Measurements from ENCODE around the gene SLC5A12.

DNA sequence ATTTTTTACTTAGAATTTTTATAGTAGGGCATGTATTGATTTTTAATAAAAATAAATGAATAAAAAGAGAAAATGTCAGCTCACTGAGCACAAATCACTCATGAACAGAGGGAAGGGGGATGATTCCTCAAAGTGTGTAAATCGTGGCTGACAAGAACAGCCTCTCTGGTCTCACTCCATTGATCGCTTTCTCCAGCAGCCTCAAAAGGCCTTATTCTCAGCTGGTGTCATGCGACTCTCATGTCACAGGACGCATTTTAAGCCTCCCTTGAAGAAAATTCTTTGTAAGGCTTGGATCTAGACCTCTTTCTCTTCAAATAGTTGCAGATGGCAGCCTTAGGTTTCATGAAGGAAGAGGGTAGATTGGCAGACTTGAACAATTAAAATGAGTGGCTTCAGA is 33.9 kb upstream of the SLC5A12 start:
- TF ChIP-seq, protein P1, sequence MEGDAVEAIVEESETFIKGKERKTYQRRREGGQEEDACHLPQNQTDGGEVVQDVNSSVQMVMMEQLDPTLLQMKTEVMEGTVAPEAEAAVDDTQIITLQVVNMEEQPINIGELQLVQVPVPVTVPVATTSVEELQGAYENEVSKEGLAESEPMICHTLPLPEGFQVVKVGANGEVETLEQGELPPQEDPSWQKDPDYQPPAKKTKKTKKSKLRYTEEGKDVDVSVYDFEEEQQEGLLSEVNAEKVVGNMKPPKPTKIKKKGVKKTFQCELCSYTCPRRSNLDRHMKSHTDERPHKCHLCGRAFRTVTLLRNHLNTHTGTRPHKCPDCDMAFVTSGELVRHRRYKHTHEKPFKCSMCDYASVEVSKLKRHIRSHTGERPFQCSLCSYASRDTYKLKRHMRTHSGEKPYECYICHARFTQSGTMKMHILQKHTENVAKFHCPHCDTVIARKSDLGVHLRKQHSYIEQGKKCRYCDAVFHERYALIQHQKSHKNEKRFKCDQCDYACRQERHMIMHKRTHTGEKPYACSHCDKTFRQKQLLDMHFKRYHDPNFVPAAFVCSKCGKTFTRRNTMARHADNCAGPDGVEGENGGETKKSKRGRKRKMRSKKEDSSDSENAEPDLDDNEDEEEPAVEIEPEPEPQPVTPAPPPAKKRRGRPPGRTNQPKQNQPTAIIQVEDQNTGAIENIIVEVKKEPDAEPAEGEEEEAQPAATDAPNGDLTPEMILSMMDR (conservative IDR thresholded peaks at IDR 0.05; ENCODE audit: low read depth, low read length): no peak
- TF ChIP-seq SMC3 (IDR thresholded peaks at IDR 0.05; ENCODE audit: low read depth, low read length): no peak

Measured in IMR-90 (cell line).